ENCODE results near the gene DTNA.

DNA sequence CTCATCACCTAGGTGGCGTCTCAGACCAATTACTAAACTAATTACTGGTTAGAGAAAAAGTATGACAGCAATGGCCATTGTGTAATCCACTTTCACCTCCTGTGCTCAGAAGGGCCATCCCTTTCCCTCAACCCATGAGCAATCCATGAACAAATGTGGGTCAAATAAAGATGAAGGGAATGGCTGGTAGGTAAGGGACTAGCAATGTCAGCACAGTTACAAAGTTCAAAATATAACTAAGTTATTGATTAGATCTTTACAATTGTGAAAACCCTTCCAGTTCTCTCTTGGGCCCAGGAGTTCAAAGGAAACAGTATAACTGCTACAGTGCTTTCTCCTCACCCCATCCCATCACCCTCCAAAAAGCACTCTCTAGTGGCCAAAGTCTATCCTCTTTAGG, 98.3 kb downstream of the DTNA start:
- TF ChIP-seq, protein P1, sequence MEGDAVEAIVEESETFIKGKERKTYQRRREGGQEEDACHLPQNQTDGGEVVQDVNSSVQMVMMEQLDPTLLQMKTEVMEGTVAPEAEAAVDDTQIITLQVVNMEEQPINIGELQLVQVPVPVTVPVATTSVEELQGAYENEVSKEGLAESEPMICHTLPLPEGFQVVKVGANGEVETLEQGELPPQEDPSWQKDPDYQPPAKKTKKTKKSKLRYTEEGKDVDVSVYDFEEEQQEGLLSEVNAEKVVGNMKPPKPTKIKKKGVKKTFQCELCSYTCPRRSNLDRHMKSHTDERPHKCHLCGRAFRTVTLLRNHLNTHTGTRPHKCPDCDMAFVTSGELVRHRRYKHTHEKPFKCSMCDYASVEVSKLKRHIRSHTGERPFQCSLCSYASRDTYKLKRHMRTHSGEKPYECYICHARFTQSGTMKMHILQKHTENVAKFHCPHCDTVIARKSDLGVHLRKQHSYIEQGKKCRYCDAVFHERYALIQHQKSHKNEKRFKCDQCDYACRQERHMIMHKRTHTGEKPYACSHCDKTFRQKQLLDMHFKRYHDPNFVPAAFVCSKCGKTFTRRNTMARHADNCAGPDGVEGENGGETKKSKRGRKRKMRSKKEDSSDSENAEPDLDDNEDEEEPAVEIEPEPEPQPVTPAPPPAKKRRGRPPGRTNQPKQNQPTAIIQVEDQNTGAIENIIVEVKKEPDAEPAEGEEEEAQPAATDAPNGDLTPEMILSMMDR (IDR thresholded peaks at IDR 0.05) = no peak
- TF ChIP-seq POLR2AphosphoS5 (IDR thresholded peaks at IDR 0.05; ENCODE audit: low read depth, low read length) = no peak

Measured in Panc1 (cell line).